Measurements from ENCODE around the gene NFKBIE. TPM values are rescaled to one million over a fixed set of nuclear protein-coding genes. Genes with fewer than 3 reads are reported as not detected.
A peak's percentile ranks its signal among the peaks of the same experiment; 100 is the strongest.

The NFKBIE gene
- total and polyA plus RNA-seq, 12 donors, result 1.5 to 8.7 (median 3.6) TPM

DNA sequence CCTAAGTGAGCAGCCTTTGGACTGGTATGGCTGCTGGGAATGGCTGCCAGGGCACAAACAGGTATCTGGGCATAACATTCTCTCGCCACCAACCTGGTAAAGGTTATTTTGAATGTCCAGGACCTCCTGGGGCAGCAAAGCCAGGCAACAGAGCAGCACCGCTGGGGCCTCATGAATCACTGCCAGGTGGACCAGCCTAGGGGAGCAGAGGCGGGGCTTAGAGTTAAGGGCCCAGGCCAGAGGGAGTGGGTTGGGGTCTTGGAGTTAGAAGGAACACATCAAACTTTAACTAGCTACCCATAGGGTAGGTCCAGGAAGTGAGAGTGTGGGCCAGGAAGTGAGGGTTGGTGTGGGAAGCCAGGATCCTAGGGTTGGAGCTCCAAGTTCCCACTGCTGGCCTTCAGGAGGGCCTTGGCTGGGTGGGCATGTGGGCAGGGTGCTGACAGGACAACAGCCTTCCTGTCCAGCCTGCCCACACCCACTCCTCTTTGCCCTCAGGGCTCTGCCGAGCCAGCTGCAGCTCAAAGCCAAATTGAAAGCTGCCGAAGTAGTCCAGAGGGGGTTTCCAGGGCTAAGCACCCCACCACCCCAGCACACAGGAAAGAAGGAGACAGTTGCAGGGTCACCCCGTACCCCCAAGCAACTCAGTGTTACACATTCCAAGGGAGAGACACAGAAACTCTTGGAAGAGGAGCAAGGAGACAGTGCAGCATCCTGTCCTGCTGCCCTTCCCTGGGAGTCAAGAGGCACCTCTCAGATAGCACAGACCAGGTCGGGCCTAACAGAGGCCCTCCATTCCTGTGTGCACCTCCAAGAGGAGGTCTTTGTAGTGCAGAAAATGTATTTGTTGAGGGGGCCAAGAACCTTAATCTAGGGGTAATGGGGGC, 2.6 kb downstream of the NFKBIE start:
- H3K4me3 ChIP-seq, result peak overlapping the region in 6 of 10 donors; percentile 78 to 94 (median 86)
- H3K27ac ChIP-seq, result peak overlapping the region in 5 of 10 donors; percentile 9 to 93 (median 34)
- 68 to 73% methylated on average over 7 of the region's 7 CpGs for WGBS, 2 donors
- intact Hi-C loops (cut with DNase I), result loop anchor here in 1 of 10 donors (10.0 kb wide), 1 partner anchor 72 kb away; no protein-coding TSS in a partner anchor
- H3K27me3 ChIP-seq, result peaks cover 0 to 3% (median 0%) of the 10 kb centered on the region in 7 donors
- ATAC-seq (no peak), DNase-seq (no peak)
- H3K4me1 ChIP-seq, result peaks cover 19 to 55% (median 28%) of the 10 kb centered on the region in 9 donors
- H3K36me3 ChIP-seq, result peaks cover 0 to 45% (median 0%) of the 10 kb centered on the region in 9 donors
- TF ChIP-seq, protein P1, sequence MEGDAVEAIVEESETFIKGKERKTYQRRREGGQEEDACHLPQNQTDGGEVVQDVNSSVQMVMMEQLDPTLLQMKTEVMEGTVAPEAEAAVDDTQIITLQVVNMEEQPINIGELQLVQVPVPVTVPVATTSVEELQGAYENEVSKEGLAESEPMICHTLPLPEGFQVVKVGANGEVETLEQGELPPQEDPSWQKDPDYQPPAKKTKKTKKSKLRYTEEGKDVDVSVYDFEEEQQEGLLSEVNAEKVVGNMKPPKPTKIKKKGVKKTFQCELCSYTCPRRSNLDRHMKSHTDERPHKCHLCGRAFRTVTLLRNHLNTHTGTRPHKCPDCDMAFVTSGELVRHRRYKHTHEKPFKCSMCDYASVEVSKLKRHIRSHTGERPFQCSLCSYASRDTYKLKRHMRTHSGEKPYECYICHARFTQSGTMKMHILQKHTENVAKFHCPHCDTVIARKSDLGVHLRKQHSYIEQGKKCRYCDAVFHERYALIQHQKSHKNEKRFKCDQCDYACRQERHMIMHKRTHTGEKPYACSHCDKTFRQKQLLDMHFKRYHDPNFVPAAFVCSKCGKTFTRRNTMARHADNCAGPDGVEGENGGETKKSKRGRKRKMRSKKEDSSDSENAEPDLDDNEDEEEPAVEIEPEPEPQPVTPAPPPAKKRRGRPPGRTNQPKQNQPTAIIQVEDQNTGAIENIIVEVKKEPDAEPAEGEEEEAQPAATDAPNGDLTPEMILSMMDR (IDR thresholded peaks at IDR 0.05), result no peak
- H3K9me3 ChIP-seq, result no peaks in the 10 kb centered on the region

DNA sequence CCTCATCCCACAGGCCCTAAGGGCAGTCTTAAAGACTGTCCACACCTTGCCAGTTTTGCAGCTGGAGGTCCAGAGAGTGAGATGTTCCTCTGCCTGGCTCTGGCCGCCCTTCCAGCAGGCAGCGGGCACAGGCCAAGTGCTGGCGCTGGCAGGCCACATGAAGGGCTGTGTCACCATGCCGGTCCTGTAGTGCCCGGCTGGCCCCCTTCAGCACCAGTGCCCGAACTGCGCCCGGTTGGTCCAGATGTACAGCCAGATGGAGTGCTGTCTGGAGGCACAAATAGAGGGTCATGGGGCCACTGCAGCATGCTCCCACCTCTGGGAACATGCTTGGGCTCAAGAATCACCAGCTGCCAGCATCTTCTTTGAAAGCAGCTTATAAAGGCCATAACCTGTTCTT, 3.8 kb downstream of the NFKBIE start:
- TF ChIP-seq, protein P1 (IDR thresholded peaks at IDR 0.05), result no peak
- no peak overlapping the region for H3K4me3 ChIP-seq
- intact Hi-C loops (cut with DNase I), result loop anchor here in 1 of 10 donors (10.0 kb wide), 1 partner anchor 73 kb away; no protein-coding TSS in a partner anchor
- no peak for ATAC-seq
- no peak overlapping the region for H3K27ac ChIP-seq
- H3K4me1 ChIP-seq, result peaks cover 23 to 61% (median 34%) of the 10 kb centered on the region in 9 donors
- peaks cover 0 to 45% (median 0%) of the 10 kb centered on the region in 9 donors for H3K36me3 ChIP-seq
- H3K27me3 ChIP-seq, result no peaks in the 10 kb centered on the region
- 96 to 97% methylated on average over 8 of the region's 8 CpGs for WGBS, 2 donors
- H3K9me3 ChIP-seq, result no peaks in the 10 kb centered on the region
- DNase-seq, result no peak

DNA sequence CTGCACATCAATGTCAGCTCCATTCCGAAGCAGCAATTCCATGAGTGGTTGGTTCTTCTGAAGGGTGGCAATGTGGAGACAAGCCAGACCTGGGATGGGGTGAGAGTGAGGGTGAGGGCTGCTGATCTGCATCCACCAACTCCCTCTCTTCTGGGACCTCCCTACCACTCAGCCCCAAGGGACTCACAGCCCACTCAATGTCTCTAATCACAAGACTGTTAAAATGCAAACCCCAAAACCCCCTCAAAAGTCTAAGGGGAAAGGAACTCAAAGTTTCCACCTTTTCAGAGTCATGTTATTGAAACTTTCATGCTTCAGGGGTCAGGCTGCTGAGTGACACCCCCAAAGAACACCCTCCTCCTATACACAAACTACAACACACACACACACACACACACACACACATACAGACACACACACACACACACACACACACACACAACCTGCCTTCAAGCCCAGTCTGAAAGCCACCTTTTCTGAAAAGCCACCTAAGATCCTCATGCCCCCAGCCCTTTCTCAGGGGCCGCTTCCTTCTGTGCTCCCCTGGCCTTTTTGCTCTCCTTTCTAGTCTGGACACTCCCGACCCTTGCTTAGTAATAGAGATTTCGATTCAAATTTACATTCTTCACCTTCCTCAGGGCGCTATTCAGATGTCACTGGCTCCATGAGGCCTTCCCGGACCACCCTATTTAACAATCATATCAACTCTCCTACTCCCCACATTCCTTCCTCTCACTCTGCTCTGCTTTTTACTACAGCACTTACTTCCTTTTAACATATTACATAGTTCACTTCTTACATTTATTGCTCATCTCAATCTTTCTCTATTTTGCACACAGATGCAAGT, 4.7 kb downstream of the NFKBIE start:
- peaks cover 30 to 65% (median 41%) of the 10 kb centered on the region in 9 donors for H3K4me1 ChIP-seq
- H3K27ac ChIP-seq, result no peak overlapping the region
- H3K27me3 ChIP-seq, result no peaks in the 10 kb centered on the region
- peaks cover 0 to 47% (median 0%) of the 10 kb centered on the region in 9 donors for H3K36me3 ChIP-seq
- ATAC-seq, result no peak
- no peak overlapping the region for H3K4me3 ChIP-seq
- DNase-seq, result no peak
- 87 to 93% methylated on average over 6 of the region's 6 CpGs for WGBS, 2 donors
- H3K9me3 ChIP-seq, result no peaks in the 10 kb centered on the region
- TF ChIP-seq, protein P1 (IDR thresholded peaks at IDR 0.05), result no peak
- intact Hi-C loops (cut with DNase I), result loop anchor here in 1 of 10 donors (10.0 kb wide), 1 partner anchor 74 kb away; no protein-coding TSS in a partner anchor

DNA sequence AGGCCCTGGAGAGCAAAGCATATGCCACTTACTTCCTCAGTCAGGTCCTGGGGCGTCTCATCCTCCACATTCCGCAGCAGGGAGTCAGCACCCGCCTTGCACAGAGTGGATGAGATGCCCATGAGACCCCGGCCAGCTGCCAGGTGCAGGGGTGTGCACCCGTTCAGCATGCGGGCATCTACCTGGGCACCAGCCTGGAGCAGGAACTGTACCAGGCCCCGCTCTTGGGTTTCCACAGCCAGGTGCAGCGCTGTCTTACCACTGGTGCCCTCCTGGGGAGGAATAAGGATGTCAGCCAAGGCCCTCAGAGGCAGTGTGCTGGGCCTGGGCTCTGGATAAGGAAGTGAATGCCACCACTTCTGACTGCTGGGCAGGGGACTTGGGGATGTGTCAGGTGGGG, 5.3 kb downstream of the NFKBIE start:
- H3K27ac ChIP-seq, result no peak overlapping the region
- H3K9me3 ChIP-seq, result no peaks in the 10 kb centered on the region
- H3K4me3 ChIP-seq, result no peak overlapping the region
- ATAC-seq (no peak), DNase-seq (no peak)
- intact Hi-C loops (cut with DNase I), result loop anchor here in 1 of 10 donors (10.0 kb wide), 1 partner anchor 75 kb away; no protein-coding TSS in a partner anchor
- H3K36me3 ChIP-seq, result peaks cover 0 to 54% (median 2%) of the 10 kb centered on the region in 9 donors
- WGBS, 2 donors, result 94 to 99% methylated on average over 8 of the region's 8 CpGs
- TF ChIP-seq, protein P1 (IDR thresholded peaks at IDR 0.05), result no peak
- no peaks in the 10 kb centered on the region for H3K27me3 ChIP-seq
- H3K4me1 ChIP-seq, result peaks cover 30 to 70% (median 41%) of the 10 kb centered on the region in 9 donors

Data from heart right ventricle (tissue), 16 donors.